Measurements from ENCODE around the gene ACP2.
"Not testable (repeated sequence)": the region's sequence is repeated elsewhere in the genome, so short reads cannot be mapped to it uniquely, and the experiment has no call there.

Gene ACP2

DNA sequence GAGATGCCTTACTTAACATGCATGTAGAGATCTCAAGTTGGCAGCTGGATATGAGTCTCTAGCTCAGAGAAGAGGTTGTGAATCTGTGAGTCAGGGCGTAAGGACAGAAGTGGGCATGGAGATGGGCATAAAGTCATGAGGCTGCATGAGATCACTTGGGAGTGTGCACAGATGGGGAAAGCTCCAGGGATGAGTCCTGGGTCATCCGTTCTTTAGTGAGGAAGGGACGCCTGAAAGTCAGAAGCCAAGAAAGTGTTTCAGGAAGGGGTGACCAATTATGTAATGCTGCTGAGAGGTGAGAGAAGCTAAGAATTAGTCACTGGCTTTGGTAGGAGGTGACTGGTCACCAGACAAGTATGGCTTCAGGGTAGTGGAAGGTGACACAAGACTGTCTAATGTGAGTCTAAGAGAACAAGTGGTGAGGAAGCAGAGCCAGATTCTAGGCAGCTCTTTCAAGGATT lies 6.7 kb downstream of the ACP2 start:
- DNase-seq: no peak

DNA sequence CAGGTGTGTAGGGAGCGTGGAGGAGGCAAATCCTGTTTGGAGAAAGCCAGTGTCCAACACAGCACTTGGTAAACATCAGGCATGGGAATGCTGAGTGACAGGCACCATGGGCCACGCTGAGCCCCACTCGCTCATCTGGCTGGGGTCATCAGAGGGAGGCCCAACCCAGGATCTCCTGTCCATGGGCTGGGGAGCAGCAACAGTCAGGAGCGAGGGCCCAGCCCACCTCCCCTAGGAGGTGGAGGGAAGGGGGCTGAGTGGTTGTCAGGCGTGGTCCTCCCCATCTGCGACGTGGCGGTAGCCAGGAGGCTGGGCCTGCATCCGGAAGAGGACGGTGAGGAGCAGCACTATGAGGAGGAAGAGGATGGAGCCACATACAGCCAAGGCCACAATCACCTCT lies 8.8 kb downstream of the ACP2 start:
- DNase-seq: no peak

DNA sequence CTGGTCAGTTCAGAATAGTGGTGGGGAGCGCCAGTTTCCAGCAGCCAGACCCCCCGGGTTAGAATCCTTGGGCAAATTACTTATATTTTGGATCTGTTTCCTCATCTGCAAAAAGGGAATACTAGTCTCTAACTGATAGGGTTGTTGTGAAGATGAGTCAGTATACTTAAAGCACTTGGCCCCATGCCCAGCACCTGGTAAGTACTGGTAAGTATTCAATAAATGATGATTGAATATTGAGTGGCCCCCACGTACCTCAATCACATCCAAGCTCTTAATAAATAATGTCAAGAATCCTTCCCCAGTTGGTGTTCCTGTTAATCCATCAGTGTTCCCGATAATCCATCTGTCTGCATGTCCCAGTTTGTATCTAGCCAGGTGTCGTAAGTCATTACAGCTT lies 12.1 kb downstream of the ACP2 start:
- no peak for DNase-seq

DNA sequence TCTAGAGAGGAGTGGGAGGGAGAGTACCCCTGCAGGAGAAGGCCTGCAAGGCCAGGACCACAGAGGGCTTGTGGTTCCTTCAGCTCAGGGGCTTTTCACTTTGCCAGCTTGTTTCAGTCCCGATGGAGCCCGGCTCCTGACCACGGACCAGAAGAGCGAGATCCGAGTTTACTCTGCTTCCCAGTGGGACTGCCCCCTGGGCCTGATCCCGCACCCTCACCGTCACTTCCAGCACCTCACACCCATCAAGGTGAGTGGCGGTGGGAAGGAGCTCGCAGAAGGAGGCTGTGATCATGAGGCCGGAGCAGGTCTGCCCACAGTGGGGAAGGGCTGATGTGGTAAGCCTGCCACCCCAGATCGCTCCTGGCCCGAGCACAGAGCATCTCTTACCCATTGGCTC lies 13.5 kb downstream of the ACP2 start:
- no peak for DNase-seq

DNA sequence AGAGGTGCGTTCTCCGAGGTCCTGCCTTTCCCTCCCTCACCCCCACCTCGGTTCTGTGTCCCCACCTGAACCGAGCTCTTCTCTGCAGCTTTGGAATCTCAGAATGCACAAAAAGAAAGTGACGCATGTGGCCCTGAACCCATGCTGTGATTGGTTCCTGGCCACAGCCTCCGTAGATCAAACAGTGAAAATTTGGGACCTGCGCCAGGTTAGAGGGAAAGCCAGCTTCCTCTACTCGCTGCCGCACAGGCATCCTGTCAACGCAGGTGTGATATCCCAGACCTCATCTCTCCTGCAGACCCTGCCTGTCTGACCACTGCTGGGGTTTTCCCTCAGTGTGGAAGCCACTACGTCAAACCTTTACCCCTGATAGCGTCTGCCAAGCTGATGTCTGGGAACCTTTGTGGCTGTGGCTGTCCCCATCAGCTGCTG lies 13.9 kb downstream of the ACP2 start:
- no peak for DNase-seq

DNA sequence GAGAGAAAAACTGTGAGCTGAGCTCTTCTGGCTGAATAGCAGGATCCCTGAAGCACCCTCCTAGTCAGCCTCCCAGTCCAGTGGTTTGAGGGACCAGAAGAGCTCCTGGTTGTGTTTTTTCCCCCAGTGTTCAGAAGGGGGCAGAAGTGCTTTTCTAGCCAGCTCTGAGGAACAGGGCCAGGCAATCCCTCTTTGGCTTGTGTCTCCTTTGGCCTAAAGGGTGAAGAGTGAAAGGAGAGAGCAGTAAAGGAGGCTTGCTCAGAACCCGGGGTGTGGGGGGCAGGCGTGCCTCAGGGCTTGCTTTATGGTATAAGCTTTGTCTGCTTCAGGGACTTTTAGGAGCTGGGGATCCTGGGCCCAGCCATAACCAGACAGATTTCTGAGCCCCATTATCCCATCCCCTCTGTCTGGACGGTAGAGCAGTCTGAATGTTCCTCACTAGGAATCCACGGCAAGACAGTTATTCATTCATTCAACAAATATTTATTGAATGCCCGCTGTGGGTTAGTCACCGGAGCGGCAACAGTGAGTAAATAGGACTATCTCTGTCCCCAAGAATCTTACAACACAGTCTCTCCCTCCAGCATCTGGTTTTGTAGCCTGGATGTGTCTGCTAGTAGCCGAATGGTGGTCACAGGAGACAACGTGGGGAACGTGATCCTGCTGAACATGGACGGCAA lies 14.5 kb downstream of the ACP2 start:
- no peak for DNase-seq

DNA sequence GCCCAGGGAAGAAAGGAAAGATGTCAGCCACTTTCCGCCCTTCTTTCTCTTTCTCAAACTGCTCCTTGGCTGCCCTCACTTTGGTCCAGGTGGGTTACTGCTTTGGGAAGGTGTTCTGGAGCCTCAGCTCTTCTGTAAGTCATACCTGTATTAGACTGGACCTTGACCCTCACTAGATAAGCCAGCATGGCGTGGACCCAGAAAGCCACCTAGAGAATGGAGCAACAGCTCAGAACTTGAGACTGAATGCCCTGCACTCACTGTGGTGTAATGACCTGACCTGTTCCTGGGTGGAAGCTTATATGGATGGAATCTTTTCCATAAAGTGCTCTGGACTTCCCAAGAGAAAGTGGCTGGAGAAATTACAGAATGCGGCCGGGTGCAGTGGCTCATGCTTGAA lies 15.6 kb downstream of the ACP2 start:
- no peak for DNase-seq

DNA sequence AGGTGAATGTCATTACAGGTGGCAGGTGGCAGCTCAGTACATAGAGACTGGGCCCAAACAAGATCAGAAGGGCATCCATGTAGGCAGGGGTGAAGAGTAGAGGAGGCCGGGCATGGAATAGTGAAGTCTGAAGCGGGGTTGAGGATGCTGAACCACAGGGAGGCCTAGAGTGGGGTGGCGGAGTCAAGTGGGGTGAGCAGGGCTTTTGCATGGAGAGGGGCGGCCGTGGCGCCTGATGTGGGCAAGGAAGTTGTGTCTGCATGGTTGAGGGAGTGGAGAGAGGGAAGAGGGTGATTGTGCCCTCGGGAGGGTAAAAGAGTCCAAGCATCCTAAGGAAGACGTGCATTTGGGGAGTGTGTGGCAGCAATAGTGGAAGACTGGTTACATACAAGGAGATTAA lies 19.5 kb downstream of the ACP2 start:
- DNase-seq: no peak

DNA sequence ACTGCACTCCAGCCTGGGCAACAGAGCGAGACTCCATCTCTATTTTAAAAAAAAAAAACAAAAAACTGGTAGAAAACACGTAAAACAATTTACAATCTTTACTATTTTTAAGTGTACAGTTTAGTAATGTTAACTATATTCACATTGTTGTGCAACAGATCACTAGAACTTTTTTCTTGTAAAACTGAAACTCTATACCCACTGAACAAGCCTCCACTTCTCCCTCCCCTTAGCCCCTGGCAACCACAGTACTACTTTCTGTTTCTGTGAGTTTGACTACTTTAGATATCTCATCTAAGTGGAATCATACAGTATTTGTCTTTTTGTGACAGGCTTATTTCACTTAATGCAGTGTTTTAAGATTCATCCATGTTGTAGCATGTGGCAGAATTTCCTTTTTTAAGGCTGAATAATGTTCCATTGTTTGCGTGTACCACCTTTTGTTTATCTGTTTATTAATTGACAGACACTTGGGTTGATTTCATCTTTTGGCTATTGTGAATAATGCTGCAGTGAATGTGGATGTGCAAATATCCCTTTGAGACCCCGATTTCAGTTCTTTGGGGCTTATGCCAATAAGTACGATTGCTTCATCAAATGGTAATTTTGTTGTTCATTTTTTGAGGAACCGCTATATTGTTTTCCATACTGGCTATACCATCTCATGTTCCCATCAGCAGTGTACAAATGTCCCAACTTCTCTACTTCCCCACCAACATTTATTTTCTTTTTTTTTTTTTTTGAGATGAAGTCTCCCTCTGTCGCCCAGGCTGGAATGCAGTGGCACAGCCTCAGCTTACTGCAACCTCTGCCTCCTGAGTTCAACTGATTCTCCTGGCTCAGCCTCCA lies 22.8 kb downstream of the ACP2 start:
- DNase-seq: no peak

DNA sequence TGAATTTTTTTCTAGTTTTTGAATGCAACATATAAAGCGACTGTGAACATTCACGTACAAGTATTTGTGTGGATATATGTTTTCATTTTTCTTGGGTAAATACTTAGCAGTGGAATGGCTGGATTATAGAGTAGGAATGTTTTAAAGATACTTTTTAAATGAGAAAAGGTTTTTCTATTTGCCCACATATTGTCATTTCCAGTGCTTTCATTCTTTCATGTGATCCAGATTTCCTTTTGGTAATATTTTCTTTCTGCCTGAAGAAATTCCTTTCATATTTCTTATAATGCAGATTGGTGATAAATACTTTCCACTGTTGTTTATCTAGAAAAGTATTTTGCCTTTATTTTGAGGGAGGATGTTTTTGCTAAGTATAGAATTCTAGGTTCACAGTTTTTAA lies 25.9 kb downstream of the ACP2 start:
- DNase-seq: no peak

DNA sequence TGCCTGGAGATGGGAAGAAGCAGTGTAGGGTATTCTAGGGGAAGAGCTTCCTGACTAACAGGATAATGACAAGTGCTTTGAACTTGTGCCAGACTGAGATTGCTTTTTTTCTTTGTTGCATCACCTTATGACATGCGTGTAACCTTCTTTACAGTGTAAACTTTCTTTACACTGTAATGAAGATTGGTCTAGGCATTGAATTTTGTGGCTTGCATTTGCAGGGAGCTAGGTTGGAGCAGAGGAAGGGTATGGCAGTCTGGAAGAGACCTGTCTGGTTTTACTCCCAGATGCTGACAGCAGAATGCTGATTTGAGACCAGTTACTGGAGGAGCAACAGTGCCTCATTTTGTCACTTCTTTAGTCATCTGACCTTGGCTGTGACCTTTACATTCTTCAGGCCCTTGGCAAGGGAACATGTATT lies 28.2 kb downstream of the ACP2 start:
- DNase-seq: no peak

DNA sequence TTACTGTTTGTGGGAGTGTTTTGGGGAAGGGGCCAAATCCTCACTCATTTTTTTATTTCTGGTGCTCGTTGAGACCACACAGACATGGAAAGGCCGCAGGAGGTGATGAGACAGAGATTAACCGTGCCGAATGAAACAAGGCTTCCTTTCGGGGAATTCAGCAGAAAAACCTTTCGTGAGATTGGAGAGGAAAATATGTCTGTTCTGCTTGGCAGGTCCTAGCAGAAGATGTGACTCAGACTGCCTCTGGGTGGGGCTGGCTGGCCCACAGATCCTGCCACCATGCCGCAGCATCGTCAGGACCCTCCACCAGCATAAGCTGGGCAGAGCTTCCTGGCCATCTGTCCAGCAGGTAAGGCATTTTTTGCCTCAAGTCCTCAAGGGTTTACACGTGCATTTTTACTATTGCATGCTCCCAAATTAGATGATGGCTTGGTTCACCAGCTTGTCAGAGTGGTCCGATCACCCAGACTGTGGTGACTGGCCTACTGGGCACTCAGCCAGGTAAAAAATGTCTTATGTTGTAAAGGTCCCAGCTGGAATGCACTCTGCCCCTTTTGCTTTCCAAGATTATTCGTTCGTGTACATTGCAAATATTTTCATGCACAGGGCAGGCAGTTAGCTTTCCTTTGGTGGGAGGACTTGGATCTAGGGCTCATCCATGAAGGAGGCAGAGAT lies 32.4 kb downstream of the ACP2 start:
- DNase-seq: peak; percentile 42

DNA sequence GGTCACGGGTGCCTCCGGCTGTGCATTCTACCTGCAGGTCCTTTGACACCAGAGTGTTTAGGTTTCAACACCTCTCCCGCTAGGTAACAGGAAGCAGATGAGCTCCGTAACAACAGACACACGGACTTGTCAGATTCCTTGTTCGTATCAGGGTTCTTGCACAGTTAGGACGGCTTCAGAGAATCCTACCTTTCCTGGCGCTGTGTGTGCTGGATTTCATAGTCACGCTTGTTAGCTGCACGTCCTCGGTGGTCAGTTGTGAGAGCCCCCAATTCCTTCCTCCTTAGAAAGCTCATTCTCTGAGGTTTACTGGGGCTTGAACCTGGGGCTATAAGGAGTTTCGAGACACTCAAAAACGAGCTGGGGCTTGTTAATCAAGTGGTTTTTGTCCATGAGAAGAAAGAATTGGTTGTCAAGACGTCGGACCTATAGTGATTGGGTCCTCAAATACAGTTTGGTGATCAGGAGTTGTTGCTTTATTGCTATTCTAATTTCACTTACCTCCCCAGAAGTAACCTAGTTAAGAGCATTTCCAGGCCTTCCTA lies 33.2 kb downstream of the ACP2 start:
- no peak for DNase-seq

DNA sequence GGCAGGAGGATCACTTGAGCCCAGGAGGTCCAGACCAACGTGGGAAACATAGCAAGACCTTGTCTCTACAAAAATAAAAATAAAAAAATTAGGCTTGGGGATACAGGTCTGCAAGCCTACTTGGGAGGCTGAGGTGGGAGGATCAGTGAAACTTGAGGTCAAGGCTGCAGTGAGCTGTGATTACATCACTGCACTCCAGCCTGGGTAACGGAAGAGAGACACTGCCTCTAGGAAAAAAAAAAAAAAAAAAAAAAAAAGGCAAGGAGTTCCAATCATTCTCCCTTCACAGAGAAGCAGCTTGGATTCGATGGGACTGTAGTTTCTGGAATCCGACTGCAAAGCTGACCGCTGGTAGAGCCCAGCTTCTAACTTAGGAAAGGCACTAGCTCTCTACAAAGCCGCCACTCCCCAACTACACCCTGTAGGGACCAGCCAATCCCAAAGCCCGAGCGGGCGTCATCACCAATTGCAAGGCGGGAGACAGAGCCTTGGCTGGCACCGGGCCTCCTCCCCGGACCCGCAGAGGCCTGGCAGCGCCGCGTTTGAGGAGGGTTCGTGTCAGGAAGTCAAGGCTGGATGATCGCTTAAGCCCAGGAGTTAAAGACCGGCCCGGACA lies 34.6 kb downstream of the ACP2 start:
- peak; percentile 54 for DNase-seq

DNA sequence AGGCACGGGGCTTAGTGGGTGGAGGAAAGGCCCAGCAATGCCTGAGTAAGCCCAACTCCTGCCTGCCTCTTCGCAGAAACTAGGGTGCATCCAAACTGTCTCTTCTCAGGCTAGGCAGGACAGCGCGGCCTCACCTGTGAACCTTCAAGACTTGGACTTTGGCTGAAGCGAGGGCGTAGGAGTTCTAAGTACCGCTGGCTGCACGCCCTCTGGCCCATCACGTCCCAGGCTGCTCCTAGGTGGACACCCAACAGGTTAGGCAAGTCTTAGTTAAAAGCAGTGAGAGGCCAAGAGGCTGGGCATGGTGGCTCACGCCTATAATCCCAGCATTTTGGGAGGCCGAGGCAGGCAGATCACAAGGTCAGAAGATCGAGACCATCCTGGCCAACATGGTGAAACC lies 35.7 kb downstream of the ACP2 start:
- no peak for DNase-seq

DNA sequence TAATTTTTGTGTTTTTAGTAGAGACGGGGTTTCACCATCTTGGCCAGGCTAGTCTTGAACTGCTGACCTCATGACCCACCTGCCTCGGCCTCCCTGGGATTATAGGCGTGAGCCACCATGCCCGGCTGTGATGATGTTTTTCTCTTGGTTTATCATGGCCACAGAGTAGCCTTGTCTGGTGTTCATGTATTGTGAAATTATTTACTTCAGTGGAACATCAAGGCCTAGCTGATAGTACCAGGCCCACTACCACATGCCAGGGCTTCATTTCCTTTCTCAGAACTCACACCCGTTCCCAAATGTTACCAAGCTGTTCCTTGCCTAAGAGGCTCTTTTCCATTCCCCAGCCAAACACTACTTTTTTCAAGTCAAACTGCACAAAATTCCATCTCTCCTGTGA lies 40.0 kb downstream of the ACP2 start:
- no peak for DNase-seq

DNA sequence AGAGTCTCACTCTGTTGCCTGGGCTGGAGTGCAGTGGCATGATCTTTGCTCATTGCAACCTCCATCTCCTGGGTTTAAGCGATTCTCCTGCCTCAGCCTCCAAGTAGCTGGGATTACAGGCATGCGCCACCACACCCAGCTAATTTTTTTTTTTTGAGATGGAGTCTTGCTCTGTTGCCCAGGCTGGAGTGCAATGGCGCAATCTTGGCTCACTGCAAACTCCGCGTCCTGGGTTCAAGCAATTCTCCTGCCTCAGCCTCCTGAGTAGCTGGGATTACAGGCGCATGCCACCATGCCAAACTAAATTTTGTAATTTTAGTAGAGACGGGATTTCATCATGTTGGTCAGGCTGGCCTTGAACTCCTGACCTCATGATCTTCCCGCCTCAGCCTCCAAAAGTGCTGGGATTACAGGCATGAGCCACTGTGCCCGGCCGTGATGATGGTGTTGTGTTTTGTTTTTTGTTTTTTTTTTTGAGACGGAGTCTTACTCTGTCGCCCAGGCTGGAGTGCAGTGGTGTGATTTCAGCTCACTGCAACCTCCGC lies 40.5 kb downstream of the ACP2 start:
- not testable (repeated sequence) for DNase-seq

DNA sequence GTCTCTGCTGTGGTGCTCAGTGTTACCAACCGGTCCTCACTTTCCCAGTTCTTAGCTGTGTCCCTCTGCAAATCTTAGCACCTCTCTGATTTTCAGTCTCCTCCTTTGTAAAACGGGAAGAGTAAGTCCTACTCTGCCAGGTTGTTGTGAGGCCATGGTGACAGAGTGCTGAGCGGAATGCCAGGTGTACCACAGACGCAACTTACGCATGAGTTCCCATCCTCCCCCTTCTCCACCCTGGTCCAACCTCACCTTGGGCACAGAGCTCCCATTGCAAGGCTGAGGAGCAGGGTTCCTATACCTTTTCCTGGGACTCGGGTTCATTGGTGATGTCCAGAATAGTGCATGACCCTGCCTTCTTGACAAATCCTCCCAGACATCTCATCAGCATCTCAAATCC lies 41.2 kb downstream of the ACP2 start:
- DNase-seq: no peak

DNA sequence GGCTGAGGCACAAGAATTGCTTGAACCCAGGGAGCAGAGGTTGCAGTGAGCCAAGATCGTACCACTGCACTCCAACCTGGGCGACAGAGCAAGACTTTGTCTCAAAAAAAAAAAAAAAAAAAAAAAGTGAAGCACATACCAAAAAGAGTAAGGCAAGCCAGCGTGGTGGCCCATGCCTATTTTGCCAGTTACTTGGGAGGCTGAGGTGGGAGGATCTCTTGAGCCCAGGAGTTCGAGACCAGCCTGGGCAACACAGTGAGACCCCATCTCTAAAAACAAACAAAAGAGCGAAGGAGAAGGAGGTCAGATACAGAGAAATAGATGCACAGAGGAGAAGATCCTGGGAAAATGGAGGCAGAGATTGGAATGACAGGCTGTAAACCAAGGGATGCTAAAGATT lies 42.0 kb downstream of the ACP2 start:
- DNase-seq: not testable (repeated sequence)

DNA sequence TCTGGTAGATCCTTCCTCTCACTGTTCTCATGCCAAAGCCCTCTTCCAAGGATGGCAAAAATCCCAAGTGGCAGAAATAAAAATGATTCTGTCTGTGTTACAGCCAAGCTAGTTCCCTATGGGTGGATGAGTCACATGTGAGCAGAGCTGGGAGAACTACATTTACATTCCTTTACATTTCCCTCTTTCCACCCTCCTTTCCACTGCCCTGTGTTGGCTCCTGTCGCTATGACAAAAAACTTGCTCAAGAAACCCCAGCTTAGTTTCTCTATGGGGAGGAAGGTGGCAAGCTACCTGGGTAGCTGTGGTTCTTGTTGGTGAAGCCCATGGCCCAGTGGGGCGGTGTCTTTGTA lies 44.0 kb downstream of the ACP2 start:
- no peak for DNase-seq

DNA sequence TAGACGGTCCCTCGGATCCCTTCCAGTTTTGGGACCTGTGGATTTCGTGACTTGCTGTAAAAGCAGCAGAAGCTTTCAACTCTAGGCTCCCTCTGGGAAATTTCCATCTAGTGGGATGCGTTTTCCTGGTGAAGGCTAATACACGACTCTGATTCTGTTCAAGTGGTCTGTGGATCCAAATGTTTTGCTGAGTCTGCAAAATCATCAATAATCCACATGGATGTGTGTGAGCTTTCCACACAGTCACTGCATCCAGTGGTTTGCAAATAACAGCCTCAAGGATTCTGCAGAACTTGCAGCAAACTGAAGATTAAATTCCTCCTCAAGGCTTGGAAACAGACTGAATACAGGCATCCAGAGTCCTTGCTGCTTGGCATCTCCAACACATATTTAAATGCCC lies 46.0 kb downstream of the ACP2 start:
- DNase-seq: no peak

DNA sequence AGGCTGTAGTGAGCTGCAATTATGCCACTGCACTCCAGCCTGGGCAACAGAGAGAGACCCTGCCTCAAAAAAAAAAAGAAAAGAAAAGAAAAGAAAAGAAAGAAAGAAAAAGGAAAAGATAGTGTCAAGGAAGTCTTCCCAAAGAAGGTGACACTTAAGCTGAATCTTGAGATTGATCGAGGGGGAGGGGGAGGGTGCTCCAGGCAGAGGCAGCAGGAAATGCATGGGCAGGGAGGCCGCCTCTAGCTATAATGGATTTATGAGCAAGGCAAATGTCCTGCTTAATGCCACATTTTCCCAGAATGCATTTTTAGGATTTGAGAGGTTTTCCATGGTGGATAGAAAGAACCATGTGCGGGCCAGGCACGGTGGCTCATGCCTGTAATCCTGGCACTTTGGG lies 47.6 kb downstream of the ACP2 start:
- DNase-seq: no peak

DNA sequence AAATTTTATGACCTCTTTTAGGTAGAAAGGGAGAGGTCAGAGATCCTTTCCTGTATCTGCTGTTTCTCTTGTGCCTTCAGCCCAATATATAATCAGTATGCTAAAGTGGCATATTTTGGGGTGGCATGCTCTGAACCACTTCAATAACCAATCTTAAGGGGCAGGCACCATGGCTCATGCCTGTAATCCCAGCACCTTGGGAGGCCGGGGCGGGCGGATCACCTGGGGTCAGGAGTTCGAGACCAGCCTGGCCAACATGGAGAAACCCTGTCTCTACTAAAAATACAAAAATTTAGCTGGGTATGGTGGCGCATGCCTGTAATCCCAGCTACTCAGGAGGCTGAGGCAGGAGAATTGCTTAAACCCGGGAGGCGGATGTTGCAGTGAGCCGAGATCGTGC lies 50.5 kb downstream of the ACP2 start:
- DNase-seq: not testable (repeated sequence)
